Dermis blood vessel endothelial cell (primary cell): ENCODE results near the gene ZNF438. TPM values are rescaled to one million over a fixed set of nuclear protein-coding genes. Genes with fewer than 3 reads are reported as not detected.
"Not testable (repeated sequence)": the region's sequence is repeated elsewhere in the genome, so short reads cannot be mapped to it uniquely, and the experiment has no call there.

Experiments
- DNase-seq: peaks from one replicate; pipeline ENCODE4 v3.0.0; 2010
- total RNA-seq: library from RNA; depleted of rRNA; stranded (reverse); fragments of >200 nt; gene quantifications from 2 replicates; pipeline ENCODE4 v1.2.3, GENCODE V29; 2014

ZNF438 gene
- total RNA-seq, 1 donor from 2014 or later, result 2.6 TPM

GRCh38 chr10:30798646-30799185 is 232.9 kb downstream of the ZNF438 start:
- DNase-seq, result no peak

GRCh38 chr10:30795024-30795423 is 236.6 kb downstream of the ZNF438 start:
- not testable (repeated sequence) for DNase-seq
